Stimulated activated CD4-positive, alpha-beta T cell treated with anti-CD3 and anti-CD28 coated beads, Interleukin-12 subunit alpha, Interleukin-12 subunit beta, amount 100 ng/mL, for 48 hours (primary cell): ENCODE data around the gene ITIH6.
"Not testable (repeated sequence)": the region's sequence is repeated elsewhere in the genome, so short reads cannot be mapped to it uniquely, and the experiment has no call there.

ENCODE experiments used
- DNase-seq, 3 donors: peaks; one replicate each; pipeline ENCODE4 v3.0.0-alpha.2; 2020; ENCODE audit warnings: low read depth in 2 of 3, low spot score in 1 of 3

Gene ITIH6, protein sequence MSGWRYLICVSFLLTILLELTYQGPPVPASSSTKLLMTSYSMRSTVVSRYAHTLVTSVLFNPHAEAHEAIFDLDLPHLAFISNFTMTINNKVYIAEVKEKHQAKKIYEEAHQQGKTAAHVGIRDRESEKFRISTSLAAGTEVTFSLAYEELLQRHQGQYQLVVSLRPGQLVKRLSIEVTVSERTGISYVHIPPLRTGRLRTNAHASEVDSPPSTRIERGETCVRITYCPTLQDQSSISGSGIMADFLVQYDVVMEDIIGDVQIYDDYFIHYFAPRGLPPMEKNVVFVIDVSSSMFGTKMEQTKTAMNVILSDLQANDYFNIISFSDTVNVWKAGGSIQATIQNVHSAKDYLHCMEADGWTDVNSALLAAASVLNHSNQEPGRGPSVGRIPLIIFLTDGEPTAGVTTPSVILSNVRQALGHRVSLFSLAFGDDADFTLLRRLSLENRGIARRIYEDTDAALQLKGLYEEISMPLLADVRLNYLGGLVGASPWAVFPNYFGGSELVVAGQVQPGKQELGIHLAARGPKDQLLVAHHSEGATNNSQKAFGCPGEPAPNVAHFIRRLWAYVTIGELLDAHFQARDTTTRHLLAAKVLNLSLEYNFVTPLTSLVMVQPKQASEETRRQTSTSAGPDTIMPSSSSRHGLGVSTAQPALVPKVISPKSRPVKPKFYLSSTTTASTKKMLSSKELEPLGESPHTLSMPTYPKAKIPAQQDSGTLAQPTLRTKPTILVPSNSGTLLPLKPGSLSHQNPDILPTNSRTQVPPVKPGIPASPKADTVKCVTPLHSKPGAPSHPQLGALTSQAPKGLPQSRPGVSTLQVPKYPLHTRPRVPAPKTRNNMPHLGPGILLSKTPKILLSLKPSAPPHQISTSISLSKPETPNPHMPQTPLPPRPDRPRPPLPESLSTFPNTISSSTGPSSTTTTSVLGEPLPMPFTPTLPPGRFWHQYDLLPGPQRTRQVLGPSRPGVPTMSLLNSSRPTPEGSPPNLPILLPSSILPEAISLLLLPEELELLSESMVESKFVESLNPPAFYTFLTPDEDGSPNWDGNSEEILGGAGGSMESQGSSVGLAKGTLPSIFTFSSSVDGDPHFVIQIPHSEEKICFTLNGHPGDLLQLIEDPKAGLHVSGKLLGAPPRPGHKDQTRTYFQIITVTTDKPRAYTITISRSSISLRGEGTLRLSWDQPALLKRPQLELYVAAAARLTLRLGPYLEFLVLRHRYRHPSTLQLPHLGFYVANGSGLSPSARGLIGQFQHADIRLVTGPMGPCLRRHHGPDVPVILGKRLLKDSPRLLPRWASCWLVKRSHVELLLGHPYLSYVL

DNA sequence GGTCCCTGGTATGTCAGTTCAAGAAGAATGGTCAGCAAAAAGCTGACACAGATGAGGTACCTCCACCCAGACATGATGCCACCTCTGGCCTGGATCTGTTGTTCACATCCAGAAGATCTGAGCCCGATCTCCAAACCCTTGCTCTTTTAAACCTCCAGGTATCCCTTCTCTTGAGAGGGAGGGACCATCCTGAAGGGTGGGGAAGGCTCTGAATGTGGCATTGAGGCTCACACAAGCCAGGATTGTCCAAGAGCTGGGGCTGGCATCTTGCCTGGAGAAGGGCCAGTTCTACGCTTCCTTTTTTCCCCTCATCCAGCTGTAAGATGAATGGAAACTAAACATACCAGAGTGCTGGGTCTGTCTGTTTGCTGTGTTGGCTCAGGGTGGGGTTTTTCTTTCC, at the start of gene ITIH6:
Gene ITIH6 (minus strand): TSS at position 119 of the 400 bp plus-strand sequence. CDS start 45 bp downstream, at position 74.
- DNase-seq: no peak

DNA sequence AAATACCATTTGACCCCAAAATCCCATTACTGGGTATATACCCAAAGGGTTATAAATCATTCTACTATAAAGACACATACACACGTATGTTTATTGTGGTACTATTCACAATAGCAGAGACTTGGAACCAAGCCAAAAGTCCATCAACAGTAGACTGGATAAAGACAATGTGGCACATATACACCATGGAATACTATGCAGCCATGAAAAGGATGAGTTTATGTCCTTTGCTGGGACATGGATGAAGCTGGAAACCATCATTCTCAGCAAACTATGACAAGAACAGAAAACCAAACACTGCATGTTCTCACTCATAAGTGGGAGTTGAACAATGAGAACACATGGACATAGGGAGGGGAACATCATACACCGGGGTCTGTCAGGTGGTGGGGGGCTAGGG, 49.6 kb upstream of the ITIH6 start:
- not testable (repeated sequence) for DNase-seq

DNA sequence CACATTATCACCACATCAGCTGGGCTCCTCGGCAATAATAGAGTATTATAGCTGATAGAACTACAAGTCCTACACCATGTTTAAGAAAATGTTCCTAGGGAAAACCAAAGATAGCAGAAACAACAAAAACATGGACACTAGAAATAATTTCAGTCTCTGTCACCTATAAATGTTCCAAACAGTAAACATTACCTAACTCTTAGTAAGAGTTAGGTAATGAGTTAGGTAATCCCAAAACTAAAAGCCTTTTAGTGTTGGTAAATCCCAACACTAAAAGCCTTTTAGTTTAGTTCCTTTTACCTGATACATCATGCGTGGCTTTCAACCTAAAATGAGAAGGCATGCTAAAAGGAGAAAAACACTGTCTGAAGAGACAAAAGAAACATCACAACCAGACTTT, 45.0 kb upstream of the ITIH6 start:
- DNase-seq: no peak

DNA sequence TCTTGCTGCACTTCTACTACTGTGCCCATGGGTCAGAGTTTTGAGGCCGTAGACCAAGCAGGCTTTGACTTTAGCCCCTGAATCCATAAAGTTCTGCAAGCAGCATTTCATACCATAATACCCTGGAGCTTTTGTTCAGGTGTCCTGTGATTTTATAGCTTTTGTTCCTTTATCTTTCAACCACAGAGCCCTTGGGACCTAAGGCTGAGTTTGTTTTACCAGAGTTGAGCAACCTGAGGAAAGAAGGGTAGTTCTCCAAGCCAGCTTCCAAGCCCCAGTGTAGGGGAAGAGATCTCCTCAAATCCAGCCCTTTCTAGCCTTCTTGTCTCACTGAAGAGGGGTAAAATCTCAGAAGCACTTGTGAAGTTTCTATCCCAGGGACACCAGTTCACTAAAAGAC, 44.6 kb upstream of the ITIH6 start:
- DNase-seq: no peak

DNA sequence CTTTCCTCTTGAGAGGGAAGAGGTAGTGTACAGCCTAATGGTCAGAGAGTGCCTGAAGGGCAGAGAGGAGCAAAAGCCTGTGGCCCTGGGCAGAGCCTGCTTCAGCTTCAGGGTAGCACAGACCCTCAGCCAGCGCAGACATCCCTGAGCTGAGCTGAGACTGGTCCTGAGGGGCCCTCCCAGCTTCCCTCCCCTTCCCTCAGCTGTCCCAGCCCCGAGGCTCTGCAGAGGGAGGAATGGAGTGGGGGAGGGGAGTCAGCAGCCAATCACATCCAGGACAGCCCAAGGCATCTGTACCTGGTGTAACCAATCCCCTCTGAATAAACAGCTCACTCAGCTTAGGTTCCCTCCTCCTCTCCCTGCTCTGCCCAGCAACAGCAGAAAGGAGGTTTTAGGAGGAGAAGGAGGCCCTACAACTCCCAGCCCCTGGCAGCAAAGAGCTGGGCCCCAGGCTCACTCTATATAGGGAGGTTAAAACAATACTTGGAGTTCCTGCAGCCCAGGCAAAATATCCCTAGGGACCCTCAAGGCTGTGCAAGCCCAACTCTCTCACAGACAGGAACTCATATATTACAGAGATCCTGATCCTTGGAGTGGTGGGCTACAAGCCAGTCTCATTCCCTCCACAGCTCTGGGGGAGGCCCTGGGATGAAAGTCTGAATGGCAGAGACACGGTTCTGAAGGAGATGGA, 43.3 kb upstream of the ITIH6 start:
- DNase-seq: not testable (repeated sequence)

DNA sequence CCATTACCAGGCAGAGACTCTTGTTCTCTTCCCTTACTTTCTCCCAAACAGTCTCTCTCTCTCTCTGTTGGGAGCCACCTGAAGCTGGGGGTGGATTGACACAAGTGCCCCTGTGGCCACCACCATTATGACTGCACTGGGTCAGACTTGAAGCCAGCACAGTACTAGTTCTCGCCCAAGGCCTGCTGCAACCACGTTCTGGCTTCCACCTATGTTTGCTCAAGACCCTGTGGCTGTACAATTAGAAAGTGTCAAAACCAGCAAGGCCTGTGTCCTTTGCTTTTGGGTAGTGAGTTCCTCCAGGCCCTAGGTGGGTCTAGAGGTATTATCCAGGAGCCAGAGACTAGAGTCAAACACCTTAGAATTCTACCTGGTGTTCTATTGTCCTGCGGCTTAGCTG, 40.5 kb upstream of the ITIH6 start:
- DNase-seq: no peak

DNA sequence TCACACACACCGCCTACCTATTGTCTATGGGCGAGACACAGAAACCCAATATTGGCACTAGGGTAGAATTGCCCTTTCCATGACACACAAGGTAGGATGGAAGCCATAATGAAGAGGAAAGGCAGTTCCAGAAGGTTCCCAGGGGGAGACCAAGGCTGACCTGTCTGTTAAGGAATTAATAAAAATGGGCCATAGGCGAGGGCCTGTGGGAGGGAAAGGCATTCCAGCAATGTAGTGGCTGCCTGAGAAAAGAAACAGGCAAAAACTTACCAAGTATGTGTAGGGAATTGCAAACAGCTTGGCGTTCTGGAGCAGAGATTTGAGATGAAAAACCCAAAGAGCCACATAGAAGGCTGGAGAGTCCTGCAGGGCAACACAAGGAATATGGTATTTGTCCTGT, 28.5 kb upstream of the ITIH6 start:
- no peak for DNase-seq

DNA sequence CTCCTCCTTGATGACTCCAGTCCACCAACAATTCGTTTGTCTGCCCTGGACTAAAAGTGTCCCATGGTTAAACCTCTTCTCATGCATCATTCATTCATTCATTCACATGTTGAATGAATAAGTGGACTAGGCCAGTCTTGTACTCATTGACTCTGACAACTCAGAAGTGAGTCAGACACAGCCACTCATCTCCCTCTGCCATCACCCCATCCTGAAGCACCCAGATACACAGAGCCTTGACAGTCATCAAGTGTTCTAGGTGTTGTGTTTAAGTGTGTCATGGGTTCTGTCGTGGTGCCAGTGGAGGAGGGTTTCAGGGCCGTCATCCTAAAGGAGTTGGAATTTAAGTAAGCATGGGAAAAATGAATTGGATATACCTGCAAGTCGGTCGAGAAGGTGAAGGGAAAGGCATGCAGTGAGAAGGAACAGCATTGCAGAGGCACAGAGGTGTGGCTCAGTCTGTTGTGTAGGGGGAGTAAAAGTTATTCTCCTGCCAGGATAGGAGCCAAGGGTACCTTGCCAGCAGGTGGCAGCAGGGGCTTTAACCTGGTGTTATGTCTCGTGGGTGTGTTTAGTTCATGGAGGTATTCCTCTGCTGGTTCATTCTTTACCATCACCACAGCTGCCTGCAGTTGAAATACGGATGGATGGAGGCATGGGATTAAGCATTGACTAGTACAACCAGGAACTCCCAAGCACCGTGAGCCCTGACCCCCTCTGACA, 27.8 kb upstream of the ITIH6 start:
- no peak for DNase-seq

DNA sequence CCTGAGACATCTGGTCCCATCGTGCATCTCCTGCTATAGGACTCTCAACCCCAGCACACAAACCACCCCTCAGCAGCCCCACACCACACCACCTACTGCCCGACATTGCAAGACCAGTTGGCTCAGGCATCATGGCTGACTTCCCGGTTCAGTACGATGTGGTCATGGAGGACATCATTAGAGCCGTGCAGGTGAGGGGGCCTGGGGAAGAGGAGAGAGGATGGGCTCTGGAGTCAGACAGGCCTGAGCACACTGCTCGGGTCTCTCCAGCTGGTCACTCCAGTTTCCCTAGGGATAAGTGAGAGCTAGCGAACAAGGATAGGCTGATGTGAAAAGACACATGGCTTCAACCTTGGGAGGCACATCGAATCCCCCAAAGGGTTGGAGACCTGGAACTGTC, 26.7 kb upstream of the ITIH6 start:
- no peak for DNase-seq

DNA sequence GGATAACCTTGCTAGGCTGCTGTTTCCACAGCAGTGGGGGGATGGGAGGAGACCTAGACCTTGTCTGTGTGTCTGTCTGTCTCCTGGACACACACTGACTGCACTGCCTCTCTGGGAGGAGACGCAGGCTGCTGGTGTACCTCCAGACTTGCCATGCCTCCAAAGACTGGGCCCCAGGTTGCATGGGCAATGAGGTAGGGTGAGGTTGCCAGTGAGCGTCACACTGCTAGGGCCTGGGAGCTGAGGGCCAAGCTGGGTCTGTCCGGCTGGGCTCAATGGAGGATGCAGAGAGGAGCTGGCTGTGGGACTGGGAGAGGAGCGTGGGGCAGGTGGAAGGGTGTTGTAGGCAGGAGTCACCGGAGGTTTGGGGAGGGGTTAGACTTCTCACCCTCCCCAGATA, 26.1 kb upstream of the ITIH6 start:
- no peak for DNase-seq

DNA sequence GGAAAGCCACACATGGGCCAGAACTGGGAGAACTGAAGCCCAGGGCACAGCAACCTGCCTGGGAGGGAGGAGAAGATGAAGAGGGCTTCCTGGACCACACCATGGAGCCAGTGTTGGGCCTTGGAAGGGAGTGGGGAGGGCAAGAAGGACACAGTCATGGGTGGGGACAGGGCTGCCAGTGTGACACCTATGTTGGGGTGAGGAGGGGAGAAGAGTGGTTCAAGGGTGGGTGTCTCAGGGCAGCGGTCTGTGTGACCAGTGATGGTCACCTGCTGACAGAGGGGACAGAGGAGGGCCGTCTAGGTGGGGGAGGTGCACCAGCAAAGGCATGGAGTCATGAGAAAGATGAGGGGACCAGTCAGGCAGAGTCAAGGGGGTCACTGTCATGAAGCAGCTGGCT, 23.3 kb upstream of the ITIH6 start:
- no peak for DNase-seq

DNA sequence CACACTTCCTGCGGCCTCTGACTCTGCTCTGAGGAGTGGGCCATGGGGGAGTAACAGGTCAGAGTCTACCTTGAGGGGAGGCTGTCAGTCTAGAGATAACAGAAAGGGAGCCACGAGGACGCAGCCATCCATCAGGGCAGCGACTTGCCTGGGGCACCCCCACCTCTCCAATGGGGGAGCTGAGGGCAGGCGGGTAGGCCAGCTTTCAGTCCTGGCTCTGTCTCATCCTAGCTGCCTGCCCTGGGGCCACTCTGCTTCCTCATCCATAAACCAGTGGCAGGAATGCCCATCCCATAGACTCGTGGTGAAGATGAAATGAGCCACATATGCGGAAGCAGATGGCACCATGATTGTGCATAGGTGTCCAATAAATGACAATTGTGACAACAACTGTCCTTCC, 22.7 kb upstream of the ITIH6 start:
- DNase-seq: no peak

DNA sequence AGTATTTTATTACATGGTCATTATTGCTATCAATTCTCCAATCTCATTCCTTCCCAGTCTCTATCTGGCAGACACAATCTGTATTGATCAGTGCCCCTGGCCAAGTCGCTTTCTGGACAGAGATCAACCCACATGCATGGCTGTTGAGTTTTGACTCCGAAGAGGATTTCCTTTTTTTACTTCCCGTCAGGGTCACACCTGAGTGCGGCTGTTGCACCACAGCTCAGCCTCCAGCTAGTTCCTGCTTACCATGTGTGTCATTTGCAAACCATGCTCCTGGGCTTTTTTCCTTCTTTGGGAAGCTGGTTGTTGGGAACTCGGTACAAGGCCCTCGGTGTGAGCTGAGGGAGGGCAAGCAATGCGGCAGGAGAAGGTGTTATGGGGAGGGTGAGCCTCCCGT, 21.1 kb upstream of the ITIH6 start:
- no peak for DNase-seq

DNA sequence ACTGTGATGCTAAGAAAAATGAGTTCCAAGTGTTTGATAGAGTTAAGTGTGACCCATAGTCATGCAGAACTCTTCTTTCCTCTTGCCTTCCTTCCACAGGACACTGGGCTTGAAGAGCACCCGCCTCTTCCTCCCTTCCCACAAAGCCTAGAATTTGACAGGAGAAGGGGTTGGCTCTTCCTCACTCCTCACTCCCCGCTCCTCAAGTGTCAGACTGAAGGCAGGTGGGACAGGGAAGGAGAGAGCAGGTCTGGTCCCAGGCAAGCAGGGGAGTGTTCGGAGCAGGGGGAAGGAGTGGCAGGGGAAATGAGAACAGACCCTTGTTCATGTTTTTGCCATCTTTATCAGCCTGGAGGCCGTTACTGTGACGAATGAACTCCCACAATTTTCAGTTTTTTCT, 20.2 kb upstream of the ITIH6 start:
- no peak for DNase-seq

DNA sequence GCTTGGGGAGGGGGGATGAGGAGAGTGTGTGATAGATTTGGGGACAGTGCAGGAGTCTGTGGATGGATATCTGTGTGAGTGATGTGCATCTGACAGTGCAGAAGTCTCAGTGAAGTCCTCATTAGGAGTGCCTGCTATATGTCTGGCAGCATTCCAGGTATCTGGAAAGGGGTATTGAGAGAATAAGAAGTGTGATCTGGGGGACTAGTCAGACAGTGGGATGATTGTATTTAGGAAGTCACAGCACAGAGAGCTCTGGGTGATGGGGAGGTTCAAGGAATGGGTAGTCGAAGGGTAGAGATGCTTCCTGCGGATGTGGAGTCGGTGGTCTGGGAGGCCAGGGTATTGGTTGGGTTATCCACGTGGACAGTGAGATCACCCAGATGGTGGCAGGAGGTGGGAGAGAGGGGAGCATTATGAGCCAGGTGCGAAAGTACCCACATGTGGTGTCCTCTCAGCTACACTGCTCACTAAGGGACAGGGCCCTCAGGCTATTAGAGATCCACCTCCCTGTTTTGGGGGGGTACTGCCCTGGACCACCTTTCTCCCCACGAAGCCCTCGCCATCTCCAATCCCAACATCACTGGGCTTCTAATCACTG, 19.3 kb upstream of the ITIH6 start:
- no peak for DNase-seq

DNA sequence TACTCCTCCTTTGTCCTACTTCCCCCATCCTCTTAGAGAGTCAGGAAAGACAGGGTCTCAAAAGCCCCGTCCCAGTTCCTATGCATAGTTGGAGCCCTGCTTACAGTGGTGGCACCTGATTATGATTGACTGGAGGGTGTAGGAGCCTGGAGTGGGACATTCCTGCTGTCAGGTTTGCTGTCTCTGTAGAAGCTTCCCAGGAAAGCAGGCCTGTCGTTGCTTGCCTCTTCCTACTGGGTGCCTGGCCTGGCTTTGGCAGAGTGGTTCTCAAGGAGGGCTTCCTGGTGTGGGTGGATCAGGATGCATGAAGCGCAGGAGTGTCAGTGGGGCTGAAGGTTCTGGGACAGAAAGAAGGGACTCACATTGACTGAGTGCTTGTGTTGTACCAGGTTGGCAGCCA, 14.3 kb upstream of the ITIH6 start:
- DNase-seq: no peak

DNA sequence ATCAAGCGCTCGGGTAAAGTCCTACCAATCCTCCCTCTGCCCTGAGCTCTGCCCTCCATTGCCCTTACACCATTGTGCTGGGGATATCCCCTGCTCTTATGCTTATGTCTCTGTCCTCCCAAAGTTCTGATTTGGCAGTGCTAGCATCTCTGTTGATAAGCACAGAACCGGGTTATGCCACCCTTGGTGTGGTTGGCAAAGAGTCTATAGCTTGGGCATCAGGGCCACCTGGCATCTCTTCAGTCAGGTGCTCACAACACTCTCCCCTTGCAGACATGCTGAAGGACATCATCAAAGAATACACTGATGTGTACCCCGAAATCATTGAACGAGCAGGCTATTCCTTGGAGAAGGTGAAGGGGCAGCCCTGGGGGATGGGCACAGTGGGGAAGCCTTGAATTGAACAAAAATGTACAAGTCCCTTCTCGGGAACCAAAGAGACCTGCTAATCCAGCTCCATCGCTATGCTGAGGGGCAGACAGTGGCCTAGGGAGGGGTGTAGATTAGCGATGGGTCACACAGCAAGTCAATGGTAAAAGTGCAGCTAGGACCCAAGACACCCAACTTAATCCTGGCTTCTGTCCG, 13.3 kb upstream of the ITIH6 start:
- DNase-seq: no peak

DNA sequence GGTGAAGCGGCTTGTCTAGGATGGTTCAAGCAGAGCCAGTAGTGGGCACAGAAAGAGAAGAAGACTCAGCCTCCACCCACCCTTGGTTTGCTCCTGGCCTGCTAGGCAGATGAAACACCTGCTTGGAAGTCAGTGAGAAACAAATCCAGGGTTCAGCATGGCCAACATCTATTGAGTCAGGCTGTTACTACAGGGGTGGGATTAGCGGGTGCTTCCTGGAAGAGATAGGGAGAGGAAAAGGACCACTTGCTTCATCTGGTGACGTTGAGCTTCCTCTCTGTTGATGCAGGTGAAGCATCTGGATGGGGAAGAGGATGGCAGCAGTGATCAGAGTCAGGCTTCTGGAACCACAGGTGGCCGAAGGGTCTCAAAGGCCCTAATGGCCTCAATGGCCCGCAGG, 12.5 kb upstream of the ITIH6 start:
- no peak for DNase-seq
